ENCODE measurements around the gene IL3. TPM values are rescaled to one million over a fixed set of nuclear protein-coding genes. Genes with fewer than 3 reads are reported as not detected.

Gene IL3
- total and polyA plus RNA-seq, 2 experiments from 2014 or later = not detected

DNA sequence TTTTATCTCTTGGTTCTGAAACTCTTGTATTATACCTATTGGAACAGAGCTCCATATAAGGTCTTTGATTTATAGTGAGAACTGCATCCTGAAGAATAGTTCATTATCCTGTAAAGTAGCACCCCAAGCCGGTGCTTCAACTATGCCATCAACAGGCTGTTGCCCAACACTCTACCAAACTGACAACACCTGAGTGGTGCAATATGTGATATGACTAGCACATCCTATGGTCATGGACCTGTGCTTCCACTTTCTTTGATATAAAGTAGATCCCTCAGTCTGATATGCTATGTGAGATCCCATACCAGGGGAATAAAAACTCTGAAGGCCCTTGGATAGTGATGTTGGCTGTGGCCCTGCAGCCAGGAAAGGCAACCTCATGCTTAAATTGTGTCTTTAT, 28.9 kb downstream of the IL3 start (continued):
- TF ChIP-seq, protein P1, sequence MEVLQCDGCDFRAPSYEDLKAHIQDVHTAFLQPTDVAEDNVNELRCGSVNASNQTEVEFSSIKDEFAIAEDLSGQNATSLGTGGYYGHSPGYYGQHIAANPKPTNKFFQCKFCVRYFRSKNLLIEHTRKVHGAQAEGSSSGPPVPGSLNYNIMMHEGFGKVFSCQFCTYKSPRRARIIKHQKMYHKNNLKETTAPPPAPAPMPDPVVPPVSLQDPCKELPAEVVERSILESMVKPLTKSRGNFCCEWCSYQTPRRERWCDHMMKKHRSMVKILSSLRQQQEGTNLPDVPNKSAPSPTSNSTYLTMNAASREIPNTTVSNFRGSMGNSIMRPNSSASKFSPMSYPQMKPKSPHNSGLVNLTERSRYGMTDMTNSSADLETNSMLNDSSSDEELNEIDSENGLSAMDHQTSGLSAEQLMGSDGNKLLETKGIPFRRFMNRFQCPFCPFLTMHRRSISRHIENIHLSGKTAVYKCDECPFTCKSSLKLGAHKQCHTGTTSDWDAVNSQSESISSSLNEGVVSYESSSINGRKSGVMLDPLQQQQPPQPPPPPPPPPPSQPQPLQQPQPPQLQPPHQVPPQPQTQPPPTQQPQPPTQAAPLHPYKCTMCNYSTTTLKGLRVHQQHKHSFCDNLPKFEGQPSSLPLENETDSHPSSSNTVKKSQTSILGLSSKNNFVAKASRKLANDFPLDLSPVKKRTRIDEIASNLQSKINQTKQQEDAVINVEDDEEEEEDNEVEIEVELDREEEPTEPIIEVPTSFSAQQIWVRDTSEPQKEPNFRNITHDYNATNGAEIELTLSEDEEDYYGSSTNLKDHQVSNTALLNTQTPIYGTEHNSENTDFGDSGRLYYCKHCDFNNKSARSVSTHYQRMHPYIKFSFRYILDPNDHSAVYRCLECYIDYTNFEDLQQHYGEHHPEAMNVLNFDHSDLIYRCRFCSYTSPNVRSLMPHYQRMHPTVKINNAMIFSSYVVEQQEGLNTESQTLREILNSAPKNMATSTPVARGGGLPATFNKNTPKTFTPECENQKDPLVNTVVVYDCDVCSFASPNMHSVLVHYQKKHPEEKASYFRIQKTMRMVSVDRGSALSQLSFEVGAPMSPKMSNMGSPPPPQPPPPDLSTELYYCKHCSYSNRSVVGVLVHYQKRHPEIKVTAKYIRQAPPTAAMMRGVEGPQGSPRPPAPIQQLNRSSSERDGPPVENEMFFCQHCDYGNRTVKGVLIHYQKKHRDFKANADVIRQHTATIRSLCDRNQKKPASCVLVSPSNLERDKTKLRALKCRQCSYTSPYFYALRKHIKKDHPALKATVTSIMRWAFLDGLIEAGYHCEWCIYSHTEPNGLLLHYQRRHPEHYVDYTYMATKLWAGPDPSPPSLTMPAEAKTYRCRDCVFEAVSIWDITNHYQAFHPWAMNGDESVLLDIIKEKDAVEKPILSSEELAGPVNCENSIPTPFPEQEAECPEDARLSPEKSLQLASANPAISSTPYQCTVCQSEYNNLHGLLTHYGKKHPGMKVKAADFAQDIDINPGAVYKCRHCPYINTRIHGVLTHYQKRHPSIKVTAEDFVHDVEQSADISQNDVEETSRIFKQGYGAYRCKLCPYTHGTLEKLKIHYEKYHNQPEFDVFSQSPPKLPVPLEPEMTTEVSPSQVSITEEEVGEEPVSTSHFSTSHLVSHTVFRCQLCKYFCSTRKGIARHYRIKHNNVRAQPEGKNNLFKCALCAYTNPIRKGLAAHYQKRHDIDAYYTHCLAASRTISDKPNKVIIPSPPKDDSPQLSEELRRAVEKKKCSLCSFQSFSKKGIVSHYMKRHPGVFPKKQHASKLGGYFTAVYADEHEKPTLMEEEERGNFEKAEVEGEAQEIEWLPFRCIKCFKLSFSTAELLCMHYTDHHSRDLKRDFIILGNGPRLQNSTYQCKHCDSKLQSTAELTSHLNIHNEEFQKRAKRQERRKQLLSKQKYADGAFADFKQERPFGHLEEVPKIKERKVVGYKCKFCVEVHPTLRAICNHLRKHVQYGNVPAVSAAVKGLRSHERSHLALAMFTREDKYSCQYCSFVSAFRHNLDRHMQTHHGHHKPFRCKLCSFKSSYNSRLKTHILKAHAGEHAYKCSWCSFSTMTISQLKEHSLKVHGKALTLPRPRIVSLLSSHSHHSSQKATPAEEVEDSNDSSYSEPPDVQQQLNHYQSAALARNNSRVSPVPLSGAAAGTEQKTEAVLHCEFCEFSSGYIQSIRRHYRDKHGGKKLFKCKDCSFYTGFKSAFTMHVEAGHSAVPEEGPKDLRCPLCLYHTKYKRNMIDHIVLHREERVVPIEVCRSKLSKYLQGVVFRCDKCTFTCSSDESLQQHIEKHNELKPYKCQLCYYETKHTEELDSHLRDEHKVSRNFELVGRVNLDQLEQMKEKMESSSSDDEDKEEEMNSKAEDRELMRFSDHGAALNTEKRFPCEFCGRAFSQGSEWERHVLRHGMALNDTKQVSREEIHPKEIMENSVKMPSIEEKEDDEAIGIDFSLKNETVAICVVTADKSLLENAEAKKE (CRISPR knock-in tag; IDR thresholded peaks at IDR 0.05) = no peak
- no peak for TF ChIP-seq EZH2phosphoT487 (IDR thresholded peaks at IDR 0.05; ENCODE audit: unreplicated experiment)

DNA sequence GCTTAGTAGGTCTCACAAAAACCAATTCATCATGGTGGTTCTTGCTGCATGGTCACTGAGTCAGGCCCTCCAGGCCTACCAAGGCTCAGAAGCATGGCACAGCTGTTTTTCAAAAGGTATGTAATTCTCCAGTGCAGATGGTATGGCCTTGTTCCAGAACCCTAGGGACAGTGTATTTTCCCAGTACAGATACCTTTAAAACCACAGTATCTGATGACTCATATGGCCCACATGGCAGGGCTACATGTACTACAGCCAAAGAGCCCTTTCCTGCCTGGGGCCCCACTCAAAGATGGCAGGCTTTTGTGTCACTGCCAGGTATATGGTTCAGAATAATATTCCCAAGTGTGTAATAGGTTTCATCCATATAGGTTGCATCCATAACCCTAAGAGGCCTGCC, 29.7 kb downstream of the IL3 start:
- peaks cover 5% of the 10 kb centered on the region for H3K27me3 Mint-ChIP-seq (ENCODE audit: insufficient read depth, low read depth, poor library complexity)
- Histone ChIP-seq H3K36me3 (ENCODE audit: insufficient read depth) (no peaks in the 10 kb centered on the region), H3K4me3 (no peak overlapping the region), H3K4me1 (ENCODE audit: insufficient read depth) (no peaks in the 10 kb centered on the region), H3K27ac (ENCODE audit: low read depth) (no peak overlapping the region), H2AFZ (no peak overlapping the region), H4K20me1 (replicated peaks; ENCODE audit: insufficient read depth) (no peaks in the 10 kb centered on the region), H3K4me2 (no peak overlapping the region), H3K27me3 (ENCODE audit: insufficient read depth) (no peaks in the 10 kb centered on the region), H3K79me2 (replicated peaks; ENCODE audit: insufficient read depth) (no peaks in the 10 kb centered on the region), H3F3A (replicated peaks; ENCODE audit: low read depth) (no peaks in the 10 kb centered on the region), H3K9me2 (ENCODE audit: insufficient read depth) (no peaks in the 10 kb centered on the region; the same call in 1 of the 2 replicates)
- H3K36me3 Mint-ChIP-seq (ENCODE audit: low read depth) = no peaks in the 10 kb centered on the region
- no peak for ATAC-seq
- no peak overlapping the region for H3K4me3 Mint-ChIP-seq
- H3K27ac Mint-ChIP-seq = no peak overlapping the region
- DNase-seq (ENCODE audit: low spot score) = no peak
- H3K4me1 Mint-ChIP-seq = no peaks in the 10 kb centered on the region; the same call in 2 of the 3 replicates
- no peaks in the 10 kb centered on the region for H3K9me3 Mint-ChIP-seq
- no peak for TF ChIP-seq JUNB (IDR thresholded peaks at IDR 0.05; ENCODE audit: unreplicated experiment)
- no peak for TF ChIP-seq NANOG (IDR thresholded peaks at IDR 0.05; ENCODE audit: borderline replicate concordance)
- TF ChIP-seq EZH2phosphoT487 (IDR thresholded peaks at IDR 0.05; ENCODE audit: unreplicated experiment) = no peak
- no peak for TF ChIP-seq CREB1 (CRISPR knock-in tag; IDR thresholded peaks at IDR 0.05; ENCODE audit: low read depth)
- TF ChIP-seq, protein P2, sequence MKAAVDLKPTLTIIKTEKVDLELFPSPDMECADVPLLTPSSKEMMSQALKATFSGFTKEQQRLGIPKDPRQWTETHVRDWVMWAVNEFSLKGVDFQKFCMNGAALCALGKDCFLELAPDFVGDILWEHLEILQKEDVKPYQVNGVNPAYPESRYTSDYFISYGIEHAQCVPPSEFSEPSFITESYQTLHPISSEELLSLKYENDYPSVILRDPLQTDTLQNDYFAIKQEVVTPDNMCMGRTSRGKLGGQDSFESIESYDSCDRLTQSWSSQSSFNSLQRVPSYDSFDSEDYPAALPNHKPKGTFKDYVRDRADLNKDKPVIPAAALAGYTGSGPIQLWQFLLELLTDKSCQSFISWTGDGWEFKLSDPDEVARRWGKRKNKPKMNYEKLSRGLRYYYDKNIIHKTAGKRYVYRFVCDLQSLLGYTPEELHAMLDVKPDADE (IDR thresholded peaks at IDR 0.05) = no peak
- TF ChIP-seq EZH2 (IDR thresholded peaks at IDR 0.05; ENCODE audit: low read depth, unreplicated experiment) = no peak
- no peak for TF ChIP-seq STAT1 (IDR thresholded peaks at IDR 0.05; ENCODE audit: unreplicated experiment)
- no peak for TF ChIP-seq ZNF114 (CRISPR knock-in tag; IDR thresholded peaks at IDR 0.05)
- TF ChIP-seq, protein P3, sequence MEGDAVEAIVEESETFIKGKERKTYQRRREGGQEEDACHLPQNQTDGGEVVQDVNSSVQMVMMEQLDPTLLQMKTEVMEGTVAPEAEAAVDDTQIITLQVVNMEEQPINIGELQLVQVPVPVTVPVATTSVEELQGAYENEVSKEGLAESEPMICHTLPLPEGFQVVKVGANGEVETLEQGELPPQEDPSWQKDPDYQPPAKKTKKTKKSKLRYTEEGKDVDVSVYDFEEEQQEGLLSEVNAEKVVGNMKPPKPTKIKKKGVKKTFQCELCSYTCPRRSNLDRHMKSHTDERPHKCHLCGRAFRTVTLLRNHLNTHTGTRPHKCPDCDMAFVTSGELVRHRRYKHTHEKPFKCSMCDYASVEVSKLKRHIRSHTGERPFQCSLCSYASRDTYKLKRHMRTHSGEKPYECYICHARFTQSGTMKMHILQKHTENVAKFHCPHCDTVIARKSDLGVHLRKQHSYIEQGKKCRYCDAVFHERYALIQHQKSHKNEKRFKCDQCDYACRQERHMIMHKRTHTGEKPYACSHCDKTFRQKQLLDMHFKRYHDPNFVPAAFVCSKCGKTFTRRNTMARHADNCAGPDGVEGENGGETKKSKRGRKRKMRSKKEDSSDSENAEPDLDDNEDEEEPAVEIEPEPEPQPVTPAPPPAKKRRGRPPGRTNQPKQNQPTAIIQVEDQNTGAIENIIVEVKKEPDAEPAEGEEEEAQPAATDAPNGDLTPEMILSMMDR (conservative IDR thresholded peaks at IDR 0.05; ENCODE audit: low read depth in 2 of 2) = no peak
- TF ChIP-seq, protein P4, sequence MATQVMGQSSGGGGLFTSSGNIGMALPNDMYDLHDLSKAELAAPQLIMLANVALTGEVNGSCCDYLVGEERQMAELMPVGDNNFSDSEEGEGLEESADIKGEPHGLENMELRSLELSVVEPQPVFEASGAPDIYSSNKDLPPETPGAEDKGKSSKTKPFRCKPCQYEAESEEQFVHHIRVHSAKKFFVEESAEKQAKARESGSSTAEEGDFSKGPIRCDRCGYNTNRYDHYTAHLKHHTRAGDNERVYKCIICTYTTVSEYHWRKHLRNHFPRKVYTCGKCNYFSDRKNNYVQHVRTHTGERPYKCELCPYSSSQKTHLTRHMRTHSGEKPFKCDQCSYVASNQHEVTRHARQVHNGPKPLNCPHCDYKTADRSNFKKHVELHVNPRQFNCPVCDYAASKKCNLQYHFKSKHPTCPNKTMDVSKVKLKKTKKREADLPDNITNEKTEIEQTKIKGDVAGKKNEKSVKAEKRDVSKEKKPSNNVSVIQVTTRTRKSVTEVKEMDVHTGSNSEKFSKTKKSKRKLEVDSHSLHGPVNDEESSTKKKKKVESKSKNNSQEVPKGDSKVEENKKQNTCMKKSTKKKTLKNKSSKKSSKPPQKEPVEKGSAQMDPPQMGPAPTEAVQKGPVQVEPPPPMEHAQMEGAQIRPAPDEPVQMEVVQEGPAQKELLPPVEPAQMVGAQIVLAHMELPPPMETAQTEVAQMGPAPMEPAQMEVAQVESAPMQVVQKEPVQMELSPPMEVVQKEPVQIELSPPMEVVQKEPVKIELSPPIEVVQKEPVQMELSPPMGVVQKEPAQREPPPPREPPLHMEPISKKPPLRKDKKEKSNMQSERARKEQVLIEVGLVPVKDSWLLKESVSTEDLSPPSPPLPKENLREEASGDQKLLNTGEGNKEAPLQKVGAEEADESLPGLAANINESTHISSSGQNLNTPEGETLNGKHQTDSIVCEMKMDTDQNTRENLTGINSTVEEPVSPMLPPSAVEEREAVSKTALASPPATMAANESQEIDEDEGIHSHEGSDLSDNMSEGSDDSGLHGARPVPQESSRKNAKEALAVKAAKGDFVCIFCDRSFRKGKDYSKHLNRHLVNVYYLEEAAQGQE (IDR thresholded peaks at IDR 0.05; ENCODE audit: unreplicated experiment) = no peak
- TF ChIP-seq ZNF331 (CRISPR knock-in tag; IDR thresholded peaks at IDR 0.05; ENCODE audit: low read depth) = no peak

Data from GM23338 (cell line).